Spleen (tissue), 7 donors: Measurements from ENCODE around the gene HDAC9.

Experiments used
- POLR2AphosphoS5 ChIP-seq, 3 donors: sonication (generic); formaldehyde crosslinking; IDR thresholded peaks; one replicate each; pipeline ENCODE4 v1.5.1; 2017; ENCODE audit warnings: antibody characterized with exemption in 3 of 3
- TF ChIP-seq, protein P1 (sequence below), 11 experiments: fragments of 200-600 bp in 7 of 11; fragments of 450-650 bp in 4 of 11; sonication (generic) in 4 of 11; IDR thresholded peaks in 8 of 11; conservative IDR thresholded peaks in 3 of 11; 1 replicate in 7 of 11; 2 replicates in 4 of 11; pipeline versions ENCODE4 v1.4.0 to v1.8.0; 2016 to 2021; ENCODE audit warnings: antibody characterized with exemption in 11 of 11, inconsistent platforms in 4 of 11, mild to moderate bottlenecking in 1 of 11
- donor health status: DM: no; HTN: no; CAD: no; lungs with moderate emphysema.
- donor health status: DM: no; HTN: no; CAD: no.
- donor health status: DM: no; HTN: no; CAD: no.

DNA sequence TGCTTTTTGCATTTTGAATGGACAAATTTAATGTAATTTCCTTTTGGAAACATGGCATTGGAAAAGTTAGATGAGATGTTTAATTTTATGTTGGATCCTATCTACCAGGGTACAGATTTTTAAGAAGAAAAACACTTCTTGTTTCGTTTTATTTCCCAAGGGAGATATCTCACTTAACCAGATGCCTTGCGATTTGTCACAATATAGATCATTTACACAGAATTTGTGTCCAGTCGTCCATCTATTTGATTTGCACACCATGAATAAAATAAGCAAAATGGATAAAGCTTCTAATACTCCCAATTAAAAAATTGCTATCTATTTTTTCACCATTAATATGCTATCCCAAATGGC, 25.7 kb downstream of the HDAC9 start:
- no peak for TF ChIP-seq POLR2AphosphoS5 (IDR thresholded peaks at IDR 0.05)
- TF ChIP-seq, protein P1, sequence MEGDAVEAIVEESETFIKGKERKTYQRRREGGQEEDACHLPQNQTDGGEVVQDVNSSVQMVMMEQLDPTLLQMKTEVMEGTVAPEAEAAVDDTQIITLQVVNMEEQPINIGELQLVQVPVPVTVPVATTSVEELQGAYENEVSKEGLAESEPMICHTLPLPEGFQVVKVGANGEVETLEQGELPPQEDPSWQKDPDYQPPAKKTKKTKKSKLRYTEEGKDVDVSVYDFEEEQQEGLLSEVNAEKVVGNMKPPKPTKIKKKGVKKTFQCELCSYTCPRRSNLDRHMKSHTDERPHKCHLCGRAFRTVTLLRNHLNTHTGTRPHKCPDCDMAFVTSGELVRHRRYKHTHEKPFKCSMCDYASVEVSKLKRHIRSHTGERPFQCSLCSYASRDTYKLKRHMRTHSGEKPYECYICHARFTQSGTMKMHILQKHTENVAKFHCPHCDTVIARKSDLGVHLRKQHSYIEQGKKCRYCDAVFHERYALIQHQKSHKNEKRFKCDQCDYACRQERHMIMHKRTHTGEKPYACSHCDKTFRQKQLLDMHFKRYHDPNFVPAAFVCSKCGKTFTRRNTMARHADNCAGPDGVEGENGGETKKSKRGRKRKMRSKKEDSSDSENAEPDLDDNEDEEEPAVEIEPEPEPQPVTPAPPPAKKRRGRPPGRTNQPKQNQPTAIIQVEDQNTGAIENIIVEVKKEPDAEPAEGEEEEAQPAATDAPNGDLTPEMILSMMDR (IDR thresholded peaks at IDR 0.05 in 8 of 11, conservative IDR thresholded peaks at IDR 0.05 in 3 of 11): no peak
